HepG2 (cell line): Measurements from ENCODE around the gene AGRN. TPM values are rescaled to one million over a fixed set of nuclear protein-coding genes. Genes with fewer than 3 reads are reported as not detected.

Experiments used
- HHEX ChIP-seq: IDR thresholded peaks from 2 replicates; pipeline ENCODE4 v1.6.1; 2016; ENCODE audit warnings: control low read depth
- NRL ChIP-seq: sonication (generic); formaldehyde crosslinking; IDR thresholded peaks from 2 replicates; pipeline ENCODE4 v1.5.0; 2020; ENCODE audit warnings: missing genetic modification reagents, mild to moderate bottlenecking, moderate library complexity, borderline replicate concordance
- PCBP1 ChIP-seq: fragments of 200-400 bp; formaldehyde crosslinking; IDR thresholded peaks from 2 replicates; pipeline ENCODE4 v1.6.1; 2017; ENCODE audit warnings: mild to moderate bottlenecking, low read depth, low read length, borderline replicate concordance
- REXO4 ChIP-seq: sonication (generic); formaldehyde crosslinking; IDR thresholded peaks from 2 replicates; pipeline ENCODE4 v1.8.0; 2022; ENCODE audit warnings: missing genetic modification reagents, mild to moderate bottlenecking, borderline replicate concordance
- RNF219 ChIP-seq: sonication (generic); formaldehyde crosslinking; IDR thresholded peaks from 2 replicates; pipeline ENCODE4 v1.5.0; 2020; ENCODE audit warnings: mild to moderate bottlenecking, missing genetic modification reagents
- SIX4 ChIP-seq: sonication (generic); formaldehyde crosslinking; IDR thresholded peaks from 2 replicates; pipeline ENCODE4 v1.4.0; 2020; ENCODE audit warnings: missing genetic modification reagents
- TAF1 ChIP-seq: sonication (generic); formaldehyde crosslinking; IDR thresholded peaks from 2 replicates; pipeline ENCODE4 v1.4.0; 2020; ENCODE audit warnings: missing genetic modification reagents
- ZNF44 ChIP-seq: sonication (generic); formaldehyde crosslinking; IDR thresholded peaks from 2 replicates; pipeline ENCODE4 v1.5.1; 2020; ENCODE audit warnings: mild to moderate bottlenecking, missing genetic modification reagents
- ZNF639 ChIP-seq: conservative IDR thresholded peaks from 2 replicates; pipeline ENCODE4 v1.6.1; 2018; ENCODE audit warnings: missing genetic modification reagents
- ZNF83 ChIP-seq: sonication (generic); formaldehyde crosslinking; IDR thresholded peaks from 2 replicates; pipeline ENCODE4 v1.4.0; 2020; ENCODE audit warnings: missing genetic modification reagents, mild to moderate bottlenecking, borderline replicate concordance
- polyA plus RNA-seq, 8 experiments: library from polyadenylated mRNA; depleted of rRNA in 3 of 8; stranded (reverse) in 7 of 8; unstranded in 1 of 8; fragments of >200 nt; fragmentation: Illumina TruSeq in 4 of 8; extraction: Trizol in 4 of 8; gene quantifications; 2 replicates each; pipeline versions ENCODE4 v1.2.1 to v1.2.3, GENCODE V29; 2011 to 2016; ENCODE audit warnings: low read depth in 4 of 8, missing spikeins in 1 of 8, mixed read lengths in 1 of 8; ENCODE audit not compliant: insufficient read depth in 1 of 8
- total RNA-seq, 5 experiments: library from RNA; depleted of rRNA; stranded (reverse); fragments of >200 nt; fragmentation: Illumina TruSeq; extraction: Trizol; gene quantifications; 2 replicates each; pipeline ENCODE4 v1.2.3, GENCODE V29; 2016; ENCODE audit warnings: low read depth in 1 of 5
- TF ChIP-seq, protein P1 (sequence below): sonication (generic); formaldehyde crosslinking; IDR thresholded peaks from 2 replicates; pipeline ENCODE4; 2020; ENCODE audit warnings: missing genetic modification reagents, mild to moderate bottlenecking, borderline replicate concordance
- TF ChIP-seq, protein P2 (sequence below): sonication (generic); formaldehyde crosslinking; IDR thresholded peaks from 2 replicates; pipeline ENCODE4 v1.4.0; 2020; ENCODE audit warnings: low read depth, mild to moderate bottlenecking, missing genetic modification reagents
- TF ChIP-seq, protein P3 (sequence below): sonication (generic); formaldehyde crosslinking; IDR thresholded peaks from 2 replicates; pipeline ENCODE4 v1.9.0; 2021; ENCODE audit warnings: missing genetic modification reagents, mild to moderate bottlenecking, borderline replicate concordance
- TF ChIP-seq, protein P4 (sequence below): sonication (generic); formaldehyde crosslinking; IDR thresholded peaks from 2 replicates; pipeline ENCODE4 v1.8.1; 2023; ENCODE audit warnings: mild to moderate bottlenecking, missing genetic modification reagents
- TF ChIP-seq, protein P5 (sequence below): sonication (generic); formaldehyde crosslinking; IDR thresholded peaks from 2 replicates; pipeline ENCODE4 v1.9.0; 2021; ENCODE audit warnings: missing genetic modification reagents, borderline replicate concordance

Gene AGRN
- total and polyA plus RNA-seq, 2 of the 13 experiments (the other 11 are each of a cell fraction or from before 2014, with no cell fraction given): 29.8 to 65.2 TPM

GRCh38 chr1:1037366-1038327, 17.7 kb downstream of the AGRN start (continued):
- TF ChIP-seq, protein P1, sequence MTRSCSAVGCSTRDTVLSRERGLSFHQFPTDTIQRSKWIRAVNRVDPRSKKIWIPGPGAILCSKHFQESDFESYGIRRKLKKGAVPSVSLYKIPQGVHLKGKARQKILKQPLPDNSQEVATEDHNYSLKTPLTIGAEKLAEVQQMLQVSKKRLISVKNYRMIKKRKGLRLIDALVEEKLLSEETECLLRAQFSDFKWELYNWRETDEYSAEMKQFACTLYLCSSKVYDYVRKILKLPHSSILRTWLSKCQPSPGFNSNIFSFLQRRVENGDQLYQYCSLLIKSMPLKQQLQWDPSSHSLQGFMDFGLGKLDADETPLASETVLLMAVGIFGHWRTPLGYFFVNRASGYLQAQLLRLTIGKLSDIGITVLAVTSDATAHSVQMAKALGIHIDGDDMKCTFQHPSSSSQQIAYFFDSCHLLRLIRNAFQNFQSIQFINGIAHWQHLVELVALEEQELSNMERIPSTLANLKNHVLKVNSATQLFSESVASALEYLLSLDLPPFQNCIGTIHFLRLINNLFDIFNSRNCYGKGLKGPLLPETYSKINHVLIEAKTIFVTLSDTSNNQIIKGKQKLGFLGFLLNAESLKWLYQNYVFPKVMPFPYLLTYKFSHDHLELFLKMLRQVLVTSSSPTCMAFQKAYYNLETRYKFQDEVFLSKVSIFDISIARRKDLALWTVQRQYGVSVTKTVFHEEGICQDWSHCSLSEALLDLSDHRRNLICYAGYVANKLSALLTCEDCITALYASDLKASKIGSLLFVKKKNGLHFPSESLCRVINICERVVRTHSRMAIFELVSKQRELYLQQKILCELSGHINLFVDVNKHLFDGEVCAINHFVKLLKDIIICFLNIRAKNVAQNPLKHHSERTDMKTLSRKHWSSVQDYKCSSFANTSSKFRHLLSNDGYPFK: no peak
- no peak; the same call in 1 of the 2 replicates for TF ChIP-seq NRL
- TF ChIP-seq, protein P2, sequence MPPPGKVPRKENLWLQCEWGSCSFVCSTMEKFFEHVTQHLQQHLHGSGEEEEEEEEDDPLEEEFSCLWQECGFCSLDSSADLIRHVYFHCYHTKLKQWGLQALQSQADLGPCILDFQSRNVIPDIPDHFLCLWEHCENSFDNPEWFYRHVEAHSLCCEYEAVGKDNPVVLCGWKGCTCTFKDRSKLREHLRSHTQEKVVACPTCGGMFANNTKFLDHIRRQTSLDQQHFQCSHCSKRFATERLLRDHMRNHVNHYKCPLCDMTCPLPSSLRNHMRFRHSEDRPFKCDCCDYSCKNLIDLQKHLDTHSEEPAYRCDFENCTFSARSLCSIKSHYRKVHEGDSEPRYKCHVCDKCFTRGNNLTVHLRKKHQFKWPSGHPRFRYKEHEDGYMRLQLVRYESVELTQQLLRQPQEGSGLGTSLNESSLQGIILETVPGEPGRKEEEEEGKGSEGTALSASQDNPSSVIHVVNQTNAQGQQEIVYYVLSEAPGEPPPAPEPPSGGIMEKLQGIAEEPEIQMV (CRISPR knock-in tag): no peak
- no peak for TF ChIP-seq ZNF44 (CRISPR knock-in tag)
- TF ChIP-seq SIX4 (CRISPR knock-in tag): no peak
- no peak for TF ChIP-seq ZNF83 (CRISPR knock-in tag)
- TF ChIP-seq, protein P3, sequence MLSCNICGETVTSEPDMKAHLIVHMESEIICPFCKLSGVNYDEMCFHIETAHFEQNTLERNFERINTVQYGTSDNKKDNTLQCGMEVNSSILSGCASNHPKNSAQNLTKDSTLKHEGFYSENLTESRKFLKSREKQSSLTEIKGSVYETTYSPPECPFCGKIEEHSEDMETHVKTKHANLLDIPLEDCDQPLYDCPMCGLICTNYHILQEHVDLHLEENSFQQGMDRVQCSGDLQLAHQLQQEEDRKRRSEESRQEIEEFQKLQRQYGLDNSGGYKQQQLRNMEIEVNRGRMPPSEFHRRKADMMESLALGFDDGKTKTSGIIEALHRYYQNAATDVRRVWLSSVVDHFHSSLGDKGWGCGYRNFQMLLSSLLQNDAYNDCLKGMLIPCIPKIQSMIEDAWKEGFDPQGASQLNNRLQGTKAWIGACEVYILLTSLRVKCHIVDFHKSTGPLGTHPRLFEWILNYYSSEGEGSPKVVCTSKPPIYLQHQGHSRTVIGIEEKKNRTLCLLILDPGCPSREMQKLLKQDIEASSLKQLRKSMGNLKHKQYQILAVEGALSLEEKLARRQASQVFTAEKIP (CRISPR knock-in tag): no peak
- TF ChIP-seq, protein P4, sequence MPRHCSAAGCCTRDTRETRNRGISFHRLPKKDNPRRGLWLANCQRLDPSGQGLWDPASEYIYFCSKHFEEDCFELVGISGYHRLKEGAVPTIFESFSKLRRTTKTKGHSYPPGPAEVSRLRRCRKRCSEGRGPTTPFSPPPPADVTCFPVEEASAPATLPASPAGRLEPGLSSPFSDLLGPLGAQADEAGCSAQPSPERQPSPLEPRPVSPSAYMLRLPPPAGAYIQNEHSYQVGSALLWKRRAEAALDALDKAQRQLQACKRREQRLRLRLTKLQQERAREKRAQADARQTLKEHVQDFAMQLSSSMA (CRISPR knock-in tag): no peak
- TF ChIP-seq, protein P5, sequence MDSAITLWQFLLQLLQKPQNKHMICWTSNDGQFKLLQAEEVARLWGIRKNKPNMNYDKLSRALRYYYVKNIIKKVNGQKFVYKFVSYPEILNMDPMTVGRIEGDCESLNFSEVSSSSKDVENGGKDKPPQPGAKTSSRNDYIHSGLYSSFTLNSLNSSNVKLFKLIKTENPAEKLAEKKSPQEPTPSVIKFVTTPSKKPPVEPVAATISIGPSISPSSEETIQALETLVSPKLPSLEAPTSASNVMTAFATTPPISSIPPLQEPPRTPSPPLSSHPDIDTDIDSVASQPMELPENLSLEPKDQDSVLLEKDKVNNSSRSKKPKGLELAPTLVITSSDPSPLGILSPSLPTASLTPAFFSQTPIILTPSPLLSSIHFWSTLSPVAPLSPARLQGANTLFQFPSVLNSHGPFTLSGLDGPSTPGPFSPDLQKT (CRISPR knock-in tag): no peak
- no peak for TF ChIP-seq REXO4 (CRISPR knock-in tag)
- TF ChIP-seq RNF219 (CRISPR knock-in tag): no peak
- TF ChIP-seq ZNF639 (CRISPR knock-in tag): no peak
- TF ChIP-seq TAF1: no peak
- no peak for TF ChIP-seq HHEX (CRISPR knock-in tag)
- TF ChIP-seq PCBP1: no peak
